HG02759 (cell line): ENCODE results near the gene UBE2E1.
A peak's percentile ranks its signal among the peaks of the same experiment; 100 is the strongest.

Experiments
- ATAC-seq: cut with Tn5 transposase; IDR thresholded peaks from one replicate; pipeline ENCODE4 v1.9.1; 2021; ENCODE audit warnings: mild to moderate bottlenecking, moderate library complexity; ENCODE audit not compliant: unreplicated experiment

Gene UBE2E1

GRCh38 chr3:23819599-23820360, 14.0 kb downstream of the UBE2E1 start:
- ATAC-seq = peak; percentile 69

- no peak for ATAC-seq
Observed at GRCh38 chr3:23820888-23821287, 15.1 kb downstream of the UBE2E1 start.

GRCh38 chr3:23821858-23822257, 16.1 kb downstream of the UBE2E1 start:
- ATAC-seq = no peak

GRCh38 chr3:23822559-23822958, 16.8 kb downstream of the UBE2E1 start:
- ATAC-seq = no peak

- no peak for ATAC-seq
Observed at GRCh38 chr3:23823620-23824019, 17.9 kb downstream of the UBE2E1 start.

- ATAC-seq = no peak
Observed at GRCh38 chr3:23824699-23825444, 19.1 kb downstream of the UBE2E1 start.

- ATAC-seq = no peak
Observed at GRCh38 chr3:23825802-23826201, 20.0 kb downstream of the UBE2E1 start.

GRCh38 chr3:23826382-23827064, 20.8 kb downstream of the UBE2E1 start:
- no peak for ATAC-seq

- ATAC-seq = peak; percentile 64
Observed at GRCh38 chr3:23829242-23829934, 23.6 kb downstream of the UBE2E1 start.

GRCh38 chr3:23830869-23831484, 25.2 kb downstream of the UBE2E1 start:
- peak; percentile 69 for ATAC-seq

- peak; percentile 22 for ATAC-seq
Observed at GRCh38 chr3:23831517-23832394, 26.0 kb downstream of the UBE2E1 start.

GRCh38 chr3:23832523-23832922, 26.8 kb downstream of the UBE2E1 start:
- no peak for ATAC-seq

GRCh38 chr3:23834082-23834870, 28.5 kb downstream of the UBE2E1 start:
- no peak for ATAC-seq

GRCh38 chr3:23835087-23835486, 29.3 kb downstream of the UBE2E1 start:
- no peak for ATAC-seq

GRCh38 chr3:23835802-23836201, 30.0 kb downstream of the UBE2E1 start:
- no peak for ATAC-seq

GRCh38 chr3:23836536-23837230, 30.9 kb downstream of the UBE2E1 start:
- peak; percentile 35 for ATAC-seq

- no peak for ATAC-seq
Observed at GRCh38 chr3:23837286-23837685, 31.5 kb downstream of the UBE2E1 start.

- peak; percentile 40 for ATAC-seq
Observed at GRCh38 chr3:23837691-23838090, 31.9 kb downstream of the UBE2E1 start.
